ENCODE measurements around the gene IFI16. TPM values are rescaled to one million over a fixed set of nuclear protein-coding genes. Genes with fewer than 3 reads are reported as not detected.

IFI16 gene
- total RNA-seq, 1 experiment from 2014 or later, result 2.9 TPM

DNA sequence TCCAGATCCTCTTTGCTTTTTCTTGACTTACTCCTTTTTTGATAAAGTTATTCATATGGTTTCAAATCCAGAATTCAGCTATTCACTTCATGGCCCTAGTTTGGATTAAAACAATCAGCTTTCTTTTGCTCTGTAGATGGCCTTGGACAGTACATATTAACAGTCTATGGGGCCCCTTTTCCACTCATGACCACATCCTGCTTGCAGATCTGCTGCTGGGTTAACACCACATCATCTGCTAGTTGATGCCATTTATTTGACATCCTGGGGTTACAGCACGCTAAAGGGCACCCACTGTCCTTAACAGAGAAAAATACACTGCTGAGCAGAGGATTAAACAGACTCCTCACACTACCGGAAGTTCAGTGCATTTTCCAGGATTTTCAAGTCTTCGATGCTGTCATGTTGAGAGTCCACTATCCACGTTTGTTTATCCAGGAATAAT, 941 bp upstream of the IFI16 start:
- H3K27ac ChIP-seq (ENCODE audit: insufficient read length, low read depth, low read length), result no peak overlapping the region
- no peak overlapping the region for H2AFZ ChIP-seq (ENCODE audit: low read length)
- H3K23me2 ChIP-seq (ENCODE audit: insufficient read length, low read depth, low read length, poor library complexity, severe bottlenecking), result peaks cover 7% of the 10 kb centered on the region
- H4K20me1 ChIP-seq (ENCODE audit: control insufficient read depth, insufficient read depth, insufficient read length), result no peaks in the 10 kb centered on the region
- Mint-ChIP-seq H3K27ac (no peak overlapping the region), H3K36me3 (ENCODE audit: insufficient read depth in 1 of 3, low read depth in 3 of 3) (no peaks in the 10 kb centered on the region), H3K4me1 (peaks cover 53 to 56% of the 10 kb centered on the region in 2 experiments), H3K27me3 (ENCODE audit: low read depth) (peaks cover 14% of the 10 kb centered on the region), H3K4me3 (no peak overlapping the region), H3K9me3 (no peaks in the 10 kb centered on the region)
- peaks cover 9% of the 10 kb centered on the region; the same call in 1 of the 2 replicates for H3K4me1 ChIP-seq (ENCODE audit: insufficient read depth, low read length)
- H2BK120ac ChIP-seq (ENCODE audit: low read depth, low read length, poor library complexity, severe bottlenecking), result no peak overlapping the region
- TF ChIP-seq, protein P1, sequence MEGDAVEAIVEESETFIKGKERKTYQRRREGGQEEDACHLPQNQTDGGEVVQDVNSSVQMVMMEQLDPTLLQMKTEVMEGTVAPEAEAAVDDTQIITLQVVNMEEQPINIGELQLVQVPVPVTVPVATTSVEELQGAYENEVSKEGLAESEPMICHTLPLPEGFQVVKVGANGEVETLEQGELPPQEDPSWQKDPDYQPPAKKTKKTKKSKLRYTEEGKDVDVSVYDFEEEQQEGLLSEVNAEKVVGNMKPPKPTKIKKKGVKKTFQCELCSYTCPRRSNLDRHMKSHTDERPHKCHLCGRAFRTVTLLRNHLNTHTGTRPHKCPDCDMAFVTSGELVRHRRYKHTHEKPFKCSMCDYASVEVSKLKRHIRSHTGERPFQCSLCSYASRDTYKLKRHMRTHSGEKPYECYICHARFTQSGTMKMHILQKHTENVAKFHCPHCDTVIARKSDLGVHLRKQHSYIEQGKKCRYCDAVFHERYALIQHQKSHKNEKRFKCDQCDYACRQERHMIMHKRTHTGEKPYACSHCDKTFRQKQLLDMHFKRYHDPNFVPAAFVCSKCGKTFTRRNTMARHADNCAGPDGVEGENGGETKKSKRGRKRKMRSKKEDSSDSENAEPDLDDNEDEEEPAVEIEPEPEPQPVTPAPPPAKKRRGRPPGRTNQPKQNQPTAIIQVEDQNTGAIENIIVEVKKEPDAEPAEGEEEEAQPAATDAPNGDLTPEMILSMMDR (conservative IDR thresholded peaks at IDR 0.05), result no peak
- H4K5ac ChIP-seq (ENCODE audit: insufficient read length, low read depth, low read length), result no peak overlapping the region
- H3K14ac ChIP-seq (ENCODE audit: insufficient read depth, low read length), result no peak overlapping the region
- no CpG with 5 or more reads among the region's 4 CpGs for WGBS (ENCODE audit: extremely low coverage, insufficient read length, low lambda C conversion rate)
- H3K4me2 ChIP-seq (ENCODE audit: insufficient read depth, insufficient read length, low read length), result no peak overlapping the region
- no peak overlapping the region for H2BK12ac ChIP-seq (ENCODE audit: insufficient read length, low read depth, low read length)
- no peaks in the 10 kb centered on the region for H3K79me2 ChIP-seq (ENCODE audit: insufficient read depth, low read length)
- no peak overlapping the region for H2BK15ac ChIP-seq (ENCODE audit: low read depth, low read length)
- H3K9me3 ChIP-seq (ENCODE audit: control insufficient read depth, low read depth, low read length), result no peaks in the 10 kb centered on the region
- H2BK20ac ChIP-seq (ENCODE audit: low read depth, low read length, poor library complexity, severe bottlenecking), result no peak overlapping the region
- H3K9ac ChIP-seq (ENCODE audit: extremely low read depth, insufficient read length, low read length), result no peak overlapping the region
- H4K8ac ChIP-seq (replicated peaks; ENCODE audit: insufficient read length, low read depth, low read length), result no peak overlapping the region
- no peak overlapping the region for H2BK5ac ChIP-seq (ENCODE audit: insufficient read length, low read length)
- no peak overlapping the region for H3T11ph ChIP-seq (ENCODE audit: low read length)
- DNase-seq, result no peak
- H3K23ac ChIP-seq (ENCODE audit: insufficient read length, low read depth, low read length), result no peak overlapping the region
- H3K18ac ChIP-seq (ENCODE audit: insufficient read length, low read depth, low read length), result no peak overlapping the region
- H3K56ac ChIP-seq (ENCODE audit: insufficient read length, low read depth, low read length), result no peak overlapping the region
- H2AK5ac ChIP-seq (ENCODE audit: insufficient read length, low read length), result no peak overlapping the region
- H3K27me3 ChIP-seq (ENCODE audit: insufficient read depth, low read length), result peaks cover 19% of the 10 kb centered on the region; the same call in 1 of the 2 replicates
- no peaks in the 10 kb centered on the region for H3K79me1 ChIP-seq (ENCODE audit: insufficient read depth, low read depth, low read length, poor library complexity, severe bottlenecking)
- H3K4ac ChIP-seq (ENCODE audit: low read depth, low read length), result no peak overlapping the region
- H4K91ac ChIP-seq (ENCODE audit: insufficient read length, low read depth, low read length), result no peak overlapping the region
